Thyroid gland (tissue), 4 donors: ENCODE results near the gene KIFBP. TPM values are rescaled to one million over a fixed set of nuclear protein-coding genes. Genes with fewer than 3 reads are reported as not detected.

Source experiments
- DNase-seq, 2 donors: peaks; one replicate each; pipeline ENCODE4 v3.0.0-alpha.2; 2019
- H3K27ac ChIP-seq, 3 donors: fragments of 200-600 bp; sonication (generic); 1 replicate in 2 of 3; 2 replicates in 1 of 3; pipeline ENCODE4 v1.5.1; 2016 to 2019; ENCODE audit warnings: mild to moderate bottlenecking in 1 of 3, moderate library complexity in 1 of 3
- H3K27me3 ChIP-seq: fragments of 200-600 bp; sonication (generic); one replicate; pipeline ENCODE4 v1.5.1; 2019
- H3K36me3 ChIP-seq, 2 donors: fragments of 200-600 bp; sonication (generic); one replicate each; pipeline ENCODE4 v1.5.1; 2016 to 2019
- H3K4me1 ChIP-seq, 2 donors: fragments of 200-600 bp; sonication (generic); one replicate each; pipeline ENCODE4 v1.5.1; 2017 to 2019
- H3K4me3 ChIP-seq, 3 donors: fragments of 200-600 bp; sonication (generic); replicated peaks in 1 of 3; 1 replicate in 2 of 3; 2 replicates in 1 of 3; pipeline ENCODE4 v1.5.1; 2016; ENCODE audit warnings: mild to moderate bottlenecking in 1 of 3
- H3K9me3 ChIP-seq: fragments of 200-600 bp; sonication (generic); one replicate; pipeline ENCODE4 v1.5.1; 2017
- POLR2A ChIP-seq, 2 donors: fragments of 450-650 bp; IDR thresholded peaks; one replicate each; pipeline ENCODE4 v1.6.1; 2017; ENCODE audit warnings: antibody characterized with exemption in 2 of 2, mild to moderate bottlenecking in 2 of 2, moderate library complexity in 1 of 2
- WGBS, 2 donors: methylation state at CpG; one replicate each; pipeline ENCODE4 v1.1.5; 2017; 5-methylcytosine and 5-hydroxymethylcytosine counted together
- intact Hi-C: fragments of 100-400 bp; cut with DNase I; formaldehyde crosslinking; loops from one replicate; pipeline ENCODE4 v1.15.1; 2023
- total RNA-seq, 4 donors: library from RNA; depleted of rRNA; stranded (reverse); fragments of >200 nt; gene quantifications; one replicate each; pipeline ENCODE4 v1.2.3, GENCODE V29; 2016
- TF ChIP-seq, protein P1 (sequence below), 6 experiments: fragments of 200-600 bp in 3 of 6; fragments of 450-650 bp in 3 of 6; sonication (generic) in 3 of 6; IDR thresholded peaks; one replicate each; pipeline ENCODE4 v1.5.1; 2016 to 2019; ENCODE audit warnings: antibody characterized with exemption in 6 of 6, mild to moderate bottlenecking in 2 of 6, inconsistent platforms in 1 of 6, moderate library complexity in 1 of 6

Gene KIFBP
- total RNA-seq, 4 donors from 2014 or later: 37.9 to 54.1 (median 42.8) TPM

DNA sequence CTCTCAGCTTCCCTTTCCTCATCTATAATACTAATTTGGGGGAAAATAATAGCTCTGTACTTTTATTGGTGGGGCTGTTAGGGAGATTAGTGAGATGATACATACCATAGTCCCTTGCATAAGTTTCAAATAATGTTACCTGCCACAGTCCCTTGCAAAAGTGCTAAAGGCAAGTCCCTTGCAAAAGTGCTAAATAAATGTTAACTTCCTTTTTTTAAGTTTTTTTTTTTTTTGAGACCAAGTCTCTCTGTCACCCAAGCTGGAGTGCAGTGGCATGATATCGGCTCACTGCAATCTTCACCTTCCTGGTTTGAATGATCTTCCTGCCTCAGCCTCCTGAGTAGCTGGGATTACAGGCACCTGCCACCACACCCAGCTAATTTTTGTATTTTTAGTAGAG is 55.9 kb downstream of the KIFBP start:
- H3K27me3 ChIP-seq: no peaks in the 10 kb centered on the region
- no peak overlapping the region for H3K4me3 ChIP-seq
- no peak overlapping the region for H3K27ac ChIP-seq
- 88% methylated on average over 1 of the region's 1 CpG for WGBS, 2 donors
- peaks cover 0 to 6% of the 10 kb centered on the region in 2 donors for H3K4me1 ChIP-seq
- DNase-seq: no peak
- H3K9me3 ChIP-seq: no peaks in the 10 kb centered on the region
- TF ChIP-seq, protein P1, sequence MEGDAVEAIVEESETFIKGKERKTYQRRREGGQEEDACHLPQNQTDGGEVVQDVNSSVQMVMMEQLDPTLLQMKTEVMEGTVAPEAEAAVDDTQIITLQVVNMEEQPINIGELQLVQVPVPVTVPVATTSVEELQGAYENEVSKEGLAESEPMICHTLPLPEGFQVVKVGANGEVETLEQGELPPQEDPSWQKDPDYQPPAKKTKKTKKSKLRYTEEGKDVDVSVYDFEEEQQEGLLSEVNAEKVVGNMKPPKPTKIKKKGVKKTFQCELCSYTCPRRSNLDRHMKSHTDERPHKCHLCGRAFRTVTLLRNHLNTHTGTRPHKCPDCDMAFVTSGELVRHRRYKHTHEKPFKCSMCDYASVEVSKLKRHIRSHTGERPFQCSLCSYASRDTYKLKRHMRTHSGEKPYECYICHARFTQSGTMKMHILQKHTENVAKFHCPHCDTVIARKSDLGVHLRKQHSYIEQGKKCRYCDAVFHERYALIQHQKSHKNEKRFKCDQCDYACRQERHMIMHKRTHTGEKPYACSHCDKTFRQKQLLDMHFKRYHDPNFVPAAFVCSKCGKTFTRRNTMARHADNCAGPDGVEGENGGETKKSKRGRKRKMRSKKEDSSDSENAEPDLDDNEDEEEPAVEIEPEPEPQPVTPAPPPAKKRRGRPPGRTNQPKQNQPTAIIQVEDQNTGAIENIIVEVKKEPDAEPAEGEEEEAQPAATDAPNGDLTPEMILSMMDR (IDR thresholded peaks at IDR 0.05): no peak
- no peak for TF ChIP-seq POLR2A (IDR thresholded peaks at IDR 0.05)
- H3K36me3 ChIP-seq: no peaks in the 10 kb centered on the region
- intact Hi-C loops: no loop called here

DNA sequence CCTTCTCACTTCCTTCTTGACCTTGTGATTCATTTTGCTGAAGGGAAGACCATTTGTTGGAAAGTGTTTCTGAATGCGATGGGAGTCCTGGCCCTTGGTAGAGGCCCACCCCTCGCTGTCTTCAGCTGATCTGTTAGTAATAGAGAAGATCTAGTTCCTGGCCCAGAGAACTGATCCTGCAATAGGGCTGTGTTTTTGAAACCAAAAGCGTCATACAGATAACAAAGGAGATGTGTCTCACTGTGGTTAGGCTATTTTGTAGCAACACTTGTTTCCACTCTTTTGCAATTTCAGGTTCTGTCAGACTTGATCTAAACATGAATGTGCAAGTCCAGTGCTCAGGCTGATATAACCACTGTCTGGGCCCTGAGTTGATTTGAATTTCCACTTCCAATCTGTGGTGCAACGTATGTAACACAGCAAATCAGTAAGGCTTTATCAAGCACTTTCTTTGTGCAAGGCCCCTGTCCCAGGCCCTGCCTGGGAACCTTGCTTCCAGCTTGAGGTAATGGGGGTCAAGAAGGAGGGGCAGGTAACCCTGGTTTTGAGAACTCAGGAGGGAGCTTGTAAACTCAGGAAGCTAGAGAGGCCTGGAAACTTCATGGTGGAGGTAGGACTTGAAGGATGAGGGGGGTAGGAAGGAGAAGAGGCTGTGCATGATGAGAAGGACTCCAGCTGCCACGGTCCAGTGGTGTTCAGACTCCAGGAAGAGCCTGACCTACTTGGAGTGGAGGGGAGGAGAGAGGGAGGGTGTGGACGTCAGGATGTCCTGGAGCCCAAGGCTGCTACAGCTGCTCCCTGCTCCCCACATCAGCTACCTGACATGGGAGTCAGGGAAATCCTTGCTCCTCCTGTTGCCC is 57.1 kb downstream of the KIFBP start:
- WGBS, 2 donors: 65 to 66% methylated on average over 5 to 6 of the region's 6 CpGs
- Histone ChIP-seq H3K27me3 (no peaks in the 10 kb centered on the region), H3K36me3 (no peaks in the 10 kb centered on the region), H3K4me3 (no peak overlapping the region), H3K9me3 (no peaks in the 10 kb centered on the region), H3K27ac (no peak overlapping the region), H3K4me1 (peaks cover 0 to 6% of the 10 kb centered on the region in 2 donors)
- DNase-seq: peak; percentile 36 to 54
- intact Hi-C loops: no loop called here
- TF ChIP-seq POLR2A (IDR thresholded peaks at IDR 0.05): no peak
- TF ChIP-seq, protein P1 (IDR thresholded peaks at IDR 0.05): no peak

DNA sequence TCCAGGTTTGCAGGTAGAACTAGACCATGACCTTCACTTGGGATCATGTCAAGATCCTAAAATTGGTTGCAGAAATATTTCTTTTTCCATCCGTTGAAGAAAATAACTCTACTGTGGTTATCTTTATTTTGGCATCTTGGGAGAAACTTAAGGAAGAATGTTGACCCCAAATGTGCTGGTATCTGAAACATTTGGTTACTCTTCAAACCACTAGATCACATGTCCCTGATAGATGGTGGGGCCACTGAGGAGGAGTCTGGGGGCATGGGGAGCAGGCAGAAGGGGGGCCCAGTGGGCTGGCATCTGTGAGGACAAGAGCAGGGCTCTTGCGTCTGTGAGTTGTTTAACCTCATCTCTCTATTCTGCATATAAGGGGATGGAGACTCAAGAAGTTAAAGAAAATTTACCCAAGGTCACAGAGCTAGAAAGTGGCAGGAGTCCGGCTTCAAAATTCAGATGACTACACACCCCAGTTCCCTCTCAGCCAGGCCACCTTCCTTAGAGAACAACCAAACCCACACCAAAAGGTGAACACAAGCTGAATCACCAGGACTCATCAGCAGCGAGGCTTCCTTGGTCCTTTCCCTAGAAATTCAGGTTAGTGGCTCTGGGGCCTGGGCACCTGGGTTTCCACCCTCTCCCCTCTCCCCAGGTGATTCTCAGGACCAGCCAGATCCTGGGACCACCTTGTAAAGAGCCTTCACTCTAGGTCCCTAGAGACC is 58.7 kb downstream of the KIFBP start:
- intact Hi-C loops: no loop called here
- H3K4me3 ChIP-seq: no peak overlapping the region
- no peak for DNase-seq
- WGBS, 2 donors: 80 to 84% methylated on average over 3 to 4 of the region's 4 CpGs
- H3K36me3 ChIP-seq: no peaks in the 10 kb centered on the region
- H3K9me3 ChIP-seq: no peaks in the 10 kb centered on the region
- no peak for TF ChIP-seq POLR2A (IDR thresholded peaks at IDR 0.05)
- TF ChIP-seq, protein P1 (IDR thresholded peaks at IDR 0.05): no peak
- no peak overlapping the region for H3K27ac ChIP-seq
- no peaks in the 10 kb centered on the region for H3K27me3 ChIP-seq
- H3K4me1 ChIP-seq: peaks cover 0 to 6% of the 10 kb centered on the region in 2 donors

DNA sequence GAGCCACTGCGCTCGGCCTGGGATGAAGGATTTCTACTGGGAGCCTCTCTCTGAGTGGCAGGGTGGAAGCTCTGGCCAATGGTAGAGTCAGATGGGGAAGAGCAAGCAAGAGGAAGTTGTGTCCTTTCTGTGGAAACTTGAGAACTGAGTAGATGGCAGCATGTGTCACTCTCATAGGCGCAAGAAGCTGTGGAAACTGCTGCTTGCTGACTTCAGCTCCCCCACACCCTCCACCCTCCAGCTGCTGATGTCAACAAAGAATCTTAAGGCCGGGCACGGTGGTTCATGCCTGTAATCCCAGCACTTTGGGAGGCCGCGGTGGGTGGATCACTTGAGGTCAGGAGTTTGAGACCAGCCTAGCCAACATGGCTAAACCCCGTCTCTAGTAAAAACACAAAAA is 59.5 kb downstream of the KIFBP start:
- H3K27me3 ChIP-seq: no peaks in the 10 kb centered on the region
- no peak overlapping the region for H3K27ac ChIP-seq
- H3K36me3 ChIP-seq: no peaks in the 10 kb centered on the region
- DNase-seq: no peak
- intact Hi-C loops: no loop called here
- WGBS, 2 donors: 51 to 70% methylated on average over 8 of the region's 8 CpGs
- H3K9me3 ChIP-seq: no peaks in the 10 kb centered on the region
- H3K4me1 ChIP-seq: peaks cover 0 to 6% of the 10 kb centered on the region in 2 donors
- H3K4me3 ChIP-seq: no peak overlapping the region
- peak in 1 of 2 donors; percentile 13 for TF ChIP-seq POLR2A (IDR thresholded peaks at IDR 0.05)
- TF ChIP-seq, protein P1 (IDR thresholded peaks at IDR 0.05): no peak

DNA sequence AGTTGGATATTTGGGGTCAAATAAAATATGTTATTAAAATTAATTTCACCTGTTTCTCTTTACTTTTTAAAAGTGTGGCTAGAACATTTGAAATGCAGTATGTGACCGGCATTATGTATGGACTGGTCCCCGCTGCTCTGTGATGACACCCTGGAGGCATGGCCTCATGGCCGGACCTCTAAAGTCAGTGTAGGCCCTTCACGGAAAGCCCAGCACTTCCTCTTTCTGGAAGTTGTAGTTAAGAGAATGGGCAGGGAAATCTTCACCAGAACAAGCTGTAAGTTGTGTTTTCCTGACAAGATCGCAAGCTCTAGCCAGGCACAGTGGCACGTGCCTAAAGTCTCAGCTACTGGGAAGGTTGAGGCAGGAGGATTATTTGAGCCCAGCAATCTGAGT is 61.0 kb downstream of the KIFBP start:
- Histone ChIP-seq H3K36me3 (no peaks in the 10 kb centered on the region), H3K4me1 (peaks cover 0 to 6% of the 10 kb centered on the region in 2 donors), H3K9me3 (no peaks in the 10 kb centered on the region), H3K27ac (no peak overlapping the region), H3K4me3 (no peak overlapping the region), H3K27me3 (no peaks in the 10 kb centered on the region)
- WGBS, 2 donors: 83 to 84% methylated on average over 6 of the region's 6 CpGs
- intact Hi-C loops: no loop called here
- no peak for TF ChIP-seq POLR2A (IDR thresholded peaks at IDR 0.05)
- TF ChIP-seq, protein P1 (IDR thresholded peaks at IDR 0.05): no peak
- DNase-seq: no peak
